SK-MEL-5 (cell line): ENCODE results near the gene ANKRD34B. TPM values are rescaled to one million over a fixed set of nuclear protein-coding genes. Genes with fewer than 3 reads are reported as not detected.

Source experiments
- DNase-seq: peaks from one replicate; pipeline ENCODE4 v3.0.0-alpha.2; 2016; ENCODE audit warnings: low read depth, low spot score
- in situ Hi-C: cut with HindIII; loops from 2 replicates; pipeline ENCODE4 v1.10.0; 2016; ENCODE audit warnings: low sequenced_read_pairs, high pct_unique_total_duplicates, low pct_unique_long_range_greater_than_20kb
- polyA plus RNA-seq, 2 experiments: library from polyadenylated mRNA; depleted of rRNA; stranded (reverse); fragments of >200 nt; gene quantifications; 2 replicates each; pipeline ENCODE4 v1.2.3, GENCODE V29; 2015
- total RNA-seq: library from RNA; depleted of rRNA; stranded (reverse); fragments of >200 nt; shearing (Covaris generic); gene quantifications from 2 replicates; pipeline ENCODE4 v1.2.3, GENCODE V29; 2014; rRNA removed

Gene ANKRD34B
- total RNA-seq, result 0.18 and 0.53 TPM in 2 replicates
- 0.61 and 0.71 TPM in 2 replicates for polyA plus RNA-seq (2015; cell fraction: cytosol; rRNA removed)
- polyA plus RNA-seq (2015; cell fraction: nucleus; rRNA removed), result 1.9 and 3.5 TPM in 2 replicates

- no peak for DNase-seq
- in situ Hi-C loops, result no loop called here
These were observed at the start of gene ANKRD34B for GRCh38 chr5:80569961-80570786. ANKRD34B (minus strand) TSS chr5:80570280; CDS start chr5:80560019, 10,261 bp downstream.

GRCh38 chr5:80619086-80619485 lies 49.0 kb upstream of the ANKRD34B start:
- DNase-seq, result peak; percentile 55
- in situ Hi-C loops, result no loop called here

- in situ Hi-C loops, result no loop called here
- no peak for DNase-seq
These were observed 48.4 kb upstream of the ANKRD34B start for GRCh38 chr5:80618438-80618837.

GRCh38 chr5:80615266-80615914 lies 45.3 kb upstream of the ANKRD34B start:
- in situ Hi-C loops, result no loop called here
- peak; percentile 39 for DNase-seq

GRCh38 chr5:80609692-80610091 lies 39.6 kb upstream of the ANKRD34B start:
- in situ Hi-C loops, result no loop called here
- no peak for DNase-seq

- no peak for DNase-seq
These were observed 38.7 kb upstream of the ANKRD34B start for GRCh38 chr5:80608731-80609130.

GRCh38 chr5:80607832-80608231 lies 37.8 kb upstream of the ANKRD34B start:
- no peak for DNase-seq
- in situ Hi-C loops, result no loop called here

More at GRCh38 chr5:80608731-80609130, 38.7 kb upstream of the ANKRD34B start:
- in situ Hi-C loops, result no loop called here

- DNase-seq, result no peak
- in situ Hi-C loops, result no loop called here
These were observed 37.3 kb upstream of the ANKRD34B start for GRCh38 chr5:80607343-80607742.

- in situ Hi-C loops, result no loop called here
- no peak for DNase-seq
These were observed 31.0 kb upstream of the ANKRD34B start for GRCh38 chr5:80600943-80601693.

GRCh38 chr5:80597500-80597899 lies 27.4 kb upstream of the ANKRD34B start:
- DNase-seq, result no peak
- in situ Hi-C loops, result no loop called here

- peak; percentile 81 for DNase-seq
- in situ Hi-C loops, result no loop called here
These were observed 24.7 kb upstream of the ANKRD34B start for GRCh38 chr5:80594810-80595209.

GRCh38 chr5:80592761-80593160 lies 22.7 kb upstream of the ANKRD34B start:
- DNase-seq, result no peak
- in situ Hi-C loops, result no loop called here

GRCh38 chr5:80592105-80592504 lies 22.0 kb upstream of the ANKRD34B start:
- in situ Hi-C loops, result no loop called here
- DNase-seq, result no peak

- DNase-seq, result peak; percentile 17
These were observed 21.3 kb upstream of the ANKRD34B start for GRCh38 chr5:80591352-80591751.

GRCh38 chr5:80590766-80591165 lies 20.7 kb upstream of the ANKRD34B start:
- in situ Hi-C loops, result no loop called here
- DNase-seq, result no peak

More at GRCh38 chr5:80591352-80591751, 21.3 kb upstream of the ANKRD34B start:
- in situ Hi-C loops, result no loop called here

GRCh38 chr5:80588858-80589540 lies 18.9 kb upstream of the ANKRD34B start:
- DNase-seq, result no peak
- in situ Hi-C loops, result no loop called here

- in situ Hi-C loops, result no loop called here
- no peak for DNase-seq
These were observed 14.7 kb upstream of the ANKRD34B start for GRCh38 chr5:80584770-80585169.
